Neural crest cell (in vitro differentiated cells): ENCODE results near the gene CTF1. TPM values are rescaled to one million over a fixed set of nuclear protein-coding genes. Genes with fewer than 3 reads are reported as not detected.

ENCODE experiments used
- DNase-seq: peaks from one replicate; pipeline ENCODE4 v3.0.0; 2021; ENCODE audit warnings: low read depth, mixed read lengths, low spot score
- H3K27ac Mint-ChIP-seq: one replicate; pipeline ENCODE4 v1.8.0; 2021; ENCODE audit warnings: mild to moderate bottlenecking, mixed read lengths; ENCODE audit not compliant: unreplicated experiment
- H3K27me3 Mint-ChIP-seq: 2 replicates; pipeline ENCODE4 v1.8.0; 2021; ENCODE audit warnings: low read depth, mild to moderate bottlenecking, mixed read lengths
- H3K36me3 Mint-ChIP-seq: 2 replicates; pipeline ENCODE4 v1.8.0; 2021; ENCODE audit warnings: low read depth, mild to moderate bottlenecking, mixed read lengths
- H3K4me1 Mint-ChIP-seq: 2 replicates; pipeline ENCODE4 v1.8.0; 2021; ENCODE audit warnings: mixed read lengths
- H3K4me3 Mint-ChIP-seq: one replicate; pipeline ENCODE4 v1.8.0; 2021; ENCODE audit warnings: mild to moderate bottlenecking, mixed read lengths
- H3K9me3 Mint-ChIP-seq: 2 replicates; pipeline ENCODE4 v1.8.0; 2021; ENCODE audit warnings: mixed read lengths
- total RNA-seq: library from RNA; stranded (reverse); gene quantifications from 2 replicates; pipeline ENCODE4 v1.2.1, GENCODE V29; 2021
- TF ChIP-seq, protein P1 (sequence below): fragments of 200-600 bp; sonication (generic); conservative IDR thresholded peaks from 2 replicates; pipeline ENCODE4 v1.5.0; 2021; ENCODE audit warnings: antibody characterized with exemption, mild to moderate bottlenecking

Gene CTF1
- total RNA-seq, 1 donor from 2014 or later = 1.6 TPM

- Mint-ChIP-seq H3K36me3 (no peaks in the 10 kb centered on the region), H3K27me3 (no peaks in the 10 kb centered on the region), H3K4me1 (peaks cover 32% of the 10 kb centered on the region), H3K27ac (peak overlapping the region; percentile 23), H3K4me3 (no peak overlapping the region), H3K9me3 (no peaks in the 10 kb centered on the region)
- TF ChIP-seq, protein P1, sequence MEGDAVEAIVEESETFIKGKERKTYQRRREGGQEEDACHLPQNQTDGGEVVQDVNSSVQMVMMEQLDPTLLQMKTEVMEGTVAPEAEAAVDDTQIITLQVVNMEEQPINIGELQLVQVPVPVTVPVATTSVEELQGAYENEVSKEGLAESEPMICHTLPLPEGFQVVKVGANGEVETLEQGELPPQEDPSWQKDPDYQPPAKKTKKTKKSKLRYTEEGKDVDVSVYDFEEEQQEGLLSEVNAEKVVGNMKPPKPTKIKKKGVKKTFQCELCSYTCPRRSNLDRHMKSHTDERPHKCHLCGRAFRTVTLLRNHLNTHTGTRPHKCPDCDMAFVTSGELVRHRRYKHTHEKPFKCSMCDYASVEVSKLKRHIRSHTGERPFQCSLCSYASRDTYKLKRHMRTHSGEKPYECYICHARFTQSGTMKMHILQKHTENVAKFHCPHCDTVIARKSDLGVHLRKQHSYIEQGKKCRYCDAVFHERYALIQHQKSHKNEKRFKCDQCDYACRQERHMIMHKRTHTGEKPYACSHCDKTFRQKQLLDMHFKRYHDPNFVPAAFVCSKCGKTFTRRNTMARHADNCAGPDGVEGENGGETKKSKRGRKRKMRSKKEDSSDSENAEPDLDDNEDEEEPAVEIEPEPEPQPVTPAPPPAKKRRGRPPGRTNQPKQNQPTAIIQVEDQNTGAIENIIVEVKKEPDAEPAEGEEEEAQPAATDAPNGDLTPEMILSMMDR = no peak
- no peak for DNase-seq
Measured at GRCh38 chr16:30903596-30903995, 7.2 kb downstream of the CTF1 start.

- Mint-ChIP-seq H3K27ac (no peak overlapping the region), H3K4me1 (peaks cover 36% of the 10 kb centered on the region), H3K9me3 (no peaks in the 10 kb centered on the region), H3K4me3 (no peak overlapping the region), H3K36me3 (no peaks in the 10 kb centered on the region), H3K27me3 (no peaks in the 10 kb centered on the region)
- no peak for DNase-seq
- TF ChIP-seq, protein P1 = no peak
Measured at GRCh38 chr16:30904114-30904780, 7.8 kb downstream of the CTF1 start.

DNA sequence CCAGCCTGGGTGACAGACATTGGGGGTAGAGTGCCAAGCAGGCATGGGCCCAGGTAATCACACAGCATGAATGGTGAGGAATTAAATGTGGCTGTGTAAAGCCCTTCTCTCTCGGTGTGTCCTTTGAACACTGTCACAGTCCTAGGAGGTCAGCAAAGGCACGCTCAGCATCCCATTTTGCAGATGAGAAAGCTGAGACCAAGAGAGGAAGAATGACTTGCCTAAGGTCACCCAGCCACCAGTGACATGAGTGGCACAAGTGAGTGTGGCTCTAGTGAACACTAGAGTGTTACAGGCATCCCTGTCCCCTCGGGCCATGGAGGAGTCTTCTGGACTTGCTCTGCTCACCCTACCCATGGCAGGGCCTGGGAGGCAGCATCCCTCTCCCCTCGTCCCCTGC lies 10.7 kb downstream of the CTF1 start:
- no peak overlapping the region for H3K4me3 Mint-ChIP-seq
- H3K36me3 Mint-ChIP-seq = no peaks in the 10 kb centered on the region
- H3K9me3 Mint-ChIP-seq = no peaks in the 10 kb centered on the region
- DNase-seq = no peak
- TF ChIP-seq, protein P1 = no peak
- no peaks in the 10 kb centered on the region for H3K27me3 Mint-ChIP-seq
- H3K4me1 Mint-ChIP-seq = peaks cover 31% of the 10 kb centered on the region
- H3K27ac Mint-ChIP-seq = no peak overlapping the region

GRCh38 chr16:30910427-30911029 lies 14.1 kb downstream of the CTF1 start:
- Mint-ChIP-seq H3K9me3 (no peaks in the 10 kb centered on the region), H3K4me3 (no peak overlapping the region), H3K27me3 (no peaks in the 10 kb centered on the region), H3K36me3 (no peaks in the 10 kb centered on the region), H3K27ac (no peak overlapping the region), H3K4me1 (peaks cover 15% of the 10 kb centered on the region)
- TF ChIP-seq, protein P1 = no peak
- DNase-seq = no peak

DNA sequence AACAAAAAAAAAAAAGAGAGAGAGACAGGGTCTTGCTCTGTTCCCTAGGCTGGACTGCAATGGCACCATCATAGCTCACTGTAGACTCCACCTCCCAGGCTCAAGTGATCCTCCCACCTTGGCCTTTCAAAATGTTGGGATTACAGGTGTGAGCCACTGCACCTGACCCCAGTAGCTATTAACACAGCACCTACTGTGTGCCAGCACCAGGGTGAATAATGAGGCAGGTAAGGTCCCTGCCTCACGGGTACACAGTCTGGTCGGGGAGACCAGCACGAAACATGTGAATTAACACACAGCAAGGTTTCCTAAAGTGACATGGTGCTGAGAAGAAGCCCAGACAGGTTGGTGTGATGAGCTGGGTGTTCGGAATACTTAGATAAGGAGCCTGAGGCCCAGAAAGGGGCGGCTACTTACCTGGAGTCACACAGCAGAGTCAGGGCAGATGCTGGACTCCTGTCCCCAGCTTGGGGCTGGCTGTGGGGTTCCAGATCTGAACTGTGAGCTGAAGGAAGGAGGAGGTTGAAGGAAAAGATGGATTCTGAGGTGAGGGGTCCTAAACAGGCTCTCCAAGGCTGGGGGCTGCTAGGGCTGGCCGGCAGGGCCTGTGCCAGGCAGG lies 16.5 kb downstream of the CTF1 start:
- Mint-ChIP-seq H3K36me3 (no peaks in the 10 kb centered on the region), H3K27me3 (no peaks in the 10 kb centered on the region), H3K4me3 (no peak overlapping the region), H3K4me1 (peaks cover 12% of the 10 kb centered on the region), H3K27ac (no peak overlapping the region), H3K9me3 (no peaks in the 10 kb centered on the region)
- DNase-seq = no peak
- TF ChIP-seq, protein P1 = no peak
